LoVo (cell line): ENCODE measurements around the gene FNDC11.
"Not testable (repeated sequence)": the region's sequence is repeated elsewhere in the genome, so short reads cannot be mapped to it uniquely, and the experiment has no call there.

ENCODE experiments used
- DNase-seq: peaks from one replicate; pipeline ENCODE4 v3.0.0-alpha.2; 2016; ENCODE audit warnings: low spot score

FNDC11 gene

DNA sequence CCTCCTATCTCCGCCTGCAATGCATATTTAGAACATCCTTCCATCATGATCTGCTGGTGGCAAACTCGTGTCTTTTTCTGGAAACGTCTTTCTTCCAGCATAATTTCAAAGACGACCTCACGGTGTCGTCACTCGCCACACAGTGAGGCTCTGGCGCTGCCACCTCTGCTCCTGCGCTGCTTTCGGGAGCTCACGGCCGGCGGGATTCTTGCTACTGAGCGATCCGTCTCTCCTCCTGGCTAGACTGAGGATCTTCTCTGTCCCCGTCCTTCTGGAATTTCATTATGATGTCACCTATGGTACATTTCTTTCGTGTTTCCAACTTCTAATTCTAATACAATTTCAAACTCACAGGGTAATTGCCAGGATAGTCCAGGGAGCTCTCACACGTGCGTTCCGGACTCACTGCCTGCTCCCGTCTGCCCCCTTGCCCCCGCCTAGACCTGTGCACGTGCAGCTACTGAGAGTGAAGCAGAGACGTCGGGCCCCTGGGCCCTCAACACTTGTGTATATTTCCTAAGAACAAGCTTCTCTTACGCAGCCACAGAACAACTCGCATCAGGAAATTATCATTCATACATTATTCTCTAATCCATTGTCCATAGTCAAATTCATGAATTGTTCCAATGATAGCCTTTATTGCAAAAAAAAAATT, 45.6 kb downstream of the FNDC11 start:
- DNase-seq = no peak

DNA sequence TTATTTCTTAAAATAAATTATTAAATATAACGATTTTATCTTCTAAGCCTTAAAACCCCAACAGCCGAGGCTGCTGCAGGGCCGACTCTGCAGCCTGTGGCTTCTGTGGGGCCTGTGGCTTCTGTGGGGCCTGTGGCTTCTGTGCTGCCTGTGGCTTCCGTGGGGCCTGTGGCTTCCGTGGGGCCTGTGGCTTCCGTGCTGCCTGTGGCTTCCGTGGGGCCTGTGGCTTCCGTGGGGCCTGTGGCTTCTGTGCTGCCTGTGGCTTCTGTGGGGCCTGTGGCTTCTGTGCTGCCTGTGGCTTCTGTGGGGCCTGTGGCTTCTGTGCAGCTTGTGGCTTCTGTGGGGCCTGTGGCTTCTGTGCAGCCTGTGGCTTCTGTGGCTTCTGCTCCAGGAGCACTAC, 47.7 kb downstream of the FNDC11 start:
- DNase-seq = not testable (repeated sequence)

DNA sequence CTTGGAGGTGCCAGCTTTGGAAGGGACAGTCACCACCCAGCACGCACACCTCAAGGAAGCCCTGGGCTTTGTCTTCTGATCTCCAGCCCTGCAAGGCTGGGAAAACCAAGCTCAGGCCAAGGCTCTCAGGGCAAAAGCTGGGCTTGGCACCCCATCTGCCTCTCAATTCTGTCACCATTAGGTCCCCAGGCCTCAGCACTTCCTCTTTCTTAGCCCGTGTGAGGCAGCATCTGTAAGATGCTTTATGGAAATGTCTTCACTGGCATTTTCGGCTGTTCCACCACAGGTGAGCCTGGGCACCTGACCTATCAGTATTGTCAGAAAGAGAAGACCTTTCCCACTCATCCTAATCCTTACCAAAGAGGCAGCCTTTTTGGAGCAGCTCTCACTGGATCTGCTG, 48.4 kb downstream of the FNDC11 start:
- no peak for DNase-seq
